Embryonic facial prominence (tissue), 1 donor: ENCODE results near the gene FLT1.

Experiments used
- DNase-seq: peaks from one replicate; pipeline ENCODE4 v3.0.0-alpha.2; 2016; ENCODE audit errors: extremely low spot score

Gene FLT1

GRCh38 chr13:28346154-28346553 lies 148.8 kb downstream of the FLT1 start:
- DNase-seq, result no peak

DNA sequence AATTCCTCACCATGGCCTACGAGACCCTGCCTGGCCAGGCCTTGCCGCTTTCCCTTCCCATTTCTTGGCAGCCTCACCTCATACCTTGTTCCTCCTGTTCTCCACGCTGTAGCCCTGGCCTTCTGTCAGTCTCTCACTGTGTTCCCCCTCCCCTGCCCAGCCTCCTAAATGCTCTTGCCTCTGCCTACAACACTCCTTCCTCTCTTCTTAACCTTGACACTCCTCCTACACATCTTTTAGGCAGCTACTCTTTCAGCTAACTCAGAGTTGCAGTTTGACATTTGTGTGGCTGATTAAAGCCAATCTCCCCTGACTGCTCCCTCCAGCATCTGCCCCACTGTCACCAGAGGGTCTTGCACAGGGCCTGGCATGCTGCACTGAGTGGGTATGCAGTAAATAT lies 150.8 kb downstream of the FLT1 start:
- DNase-seq, result no peak

DNA sequence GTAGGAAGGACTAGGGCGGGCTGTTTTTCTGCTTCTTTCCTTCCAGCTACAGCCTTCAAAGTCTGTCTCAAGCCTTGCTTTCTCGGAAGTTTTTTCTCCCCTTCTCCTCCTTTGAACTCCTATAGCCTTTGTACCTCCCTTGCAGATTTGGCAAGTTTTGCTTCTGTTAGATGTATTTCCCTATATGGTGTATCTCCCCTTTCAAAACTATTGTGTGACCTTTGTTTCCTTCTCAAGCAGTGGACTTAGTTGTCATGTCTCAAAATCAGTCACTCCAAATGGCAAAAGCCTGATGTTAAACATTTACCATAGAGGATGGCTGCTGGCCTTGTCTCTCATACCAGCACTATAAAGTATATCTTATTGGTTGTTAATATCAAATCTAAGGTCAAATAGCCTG lies 152.7 kb downstream of the FLT1 start:
- DNase-seq, result no peak

DNA sequence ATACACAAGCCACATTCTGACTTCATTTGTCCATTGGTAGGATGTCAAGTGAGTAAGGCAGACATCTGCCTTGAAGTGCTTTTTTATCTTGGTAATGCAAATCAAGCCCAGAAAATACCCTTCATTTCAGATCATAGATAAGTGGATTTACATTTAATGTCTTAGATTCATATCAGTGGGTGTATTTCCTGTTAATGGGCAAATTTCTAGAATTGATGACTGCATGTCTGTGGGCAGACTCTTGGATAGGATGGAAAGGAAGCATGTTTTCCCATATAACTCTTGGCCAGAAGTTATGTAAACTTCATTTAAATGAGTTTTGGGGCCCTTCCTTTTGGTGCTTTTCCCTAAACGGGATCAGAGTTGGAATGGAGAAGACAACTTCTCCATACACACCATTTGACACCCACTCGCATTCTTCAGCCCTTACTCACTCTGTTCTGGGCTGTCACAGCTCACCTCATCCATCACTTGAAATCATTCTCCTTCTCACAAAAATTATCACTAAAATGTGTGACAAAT lies 154.6 kb downstream of the FLT1 start:
- no peak for DNase-seq

DNA sequence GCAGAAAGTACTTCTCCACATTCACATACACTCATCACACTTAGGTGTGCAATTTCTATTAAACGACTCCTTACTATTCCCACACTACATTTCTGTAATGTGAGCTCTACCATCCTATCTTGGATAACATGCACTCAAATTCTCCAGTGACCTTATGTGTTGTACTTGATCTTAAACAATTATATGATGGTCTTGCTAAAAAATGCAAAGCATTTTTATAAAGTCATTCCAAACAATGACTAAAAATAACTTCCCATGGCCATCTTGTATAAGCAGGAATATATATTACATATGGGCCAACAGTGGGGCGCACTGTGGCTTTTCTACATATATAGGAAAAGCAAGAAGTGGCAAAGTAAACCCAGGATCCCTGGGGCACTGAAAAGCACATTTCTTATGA lies 155.5 kb downstream of the FLT1 start:
- no peak for DNase-seq

DNA sequence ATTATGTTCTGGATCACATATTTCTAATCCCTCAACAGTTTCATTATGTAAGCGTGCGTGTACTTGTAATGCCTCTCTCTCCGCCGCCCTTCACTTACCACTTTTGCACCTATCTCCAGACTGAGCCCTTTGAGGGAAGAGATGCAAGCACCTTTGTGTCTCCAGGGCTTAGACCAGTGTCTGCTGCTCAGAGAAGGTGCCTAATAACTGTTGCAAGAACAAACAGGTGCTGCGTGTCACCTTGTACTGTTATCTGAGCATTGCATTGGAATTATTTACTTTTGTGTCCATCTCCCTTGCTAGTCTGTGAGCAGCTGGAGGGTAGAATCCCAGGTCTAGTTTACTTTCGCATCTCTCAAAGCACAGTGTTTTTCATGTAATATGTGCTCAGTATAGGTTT lies 156.2 kb downstream of the FLT1 start:
- DNase-seq, result no peak

GRCh38 chr13:28338006-28338574 lies 156.8 kb downstream of the FLT1 start:
- no peak for DNase-seq

- no peak for DNase-seq
Observed at GRCh38 chr13:28337166-28338005, 157.5 kb downstream of the FLT1 start.

GRCh38 chr13:28336193-28336657 lies 158.7 kb downstream of the FLT1 start:
- DNase-seq, result no peak

GRCh38 chr13:28333204-28333881 lies 161.6 kb downstream of the FLT1 start:
- DNase-seq, result no peak

GRCh38 chr13:28329395-28330158 lies 165.4 kb downstream of the FLT1 start:
- no peak for DNase-seq

DNA sequence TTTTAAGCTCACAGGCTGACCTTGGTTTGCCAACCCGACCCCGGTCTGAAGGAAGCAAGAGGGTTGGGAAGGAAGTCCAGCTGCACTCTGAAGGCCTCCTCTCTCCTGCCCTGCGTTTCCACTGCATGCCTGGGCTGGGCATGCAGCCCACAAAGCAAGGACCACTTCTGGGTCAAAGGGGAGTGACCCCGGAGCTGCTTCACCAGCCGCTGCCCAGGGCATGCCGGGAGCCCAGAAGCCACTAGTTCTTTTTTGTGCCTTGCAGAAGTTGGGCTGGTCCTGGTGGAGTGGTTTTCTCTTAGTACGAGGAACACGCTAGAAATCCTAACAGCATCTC lies 166.7 kb downstream of the FLT1 start:
- DNase-seq, result no peak

GRCh38 chr13:28327373-28328270 lies 167.3 kb downstream of the FLT1 start:
- DNase-seq, result no peak

DNA sequence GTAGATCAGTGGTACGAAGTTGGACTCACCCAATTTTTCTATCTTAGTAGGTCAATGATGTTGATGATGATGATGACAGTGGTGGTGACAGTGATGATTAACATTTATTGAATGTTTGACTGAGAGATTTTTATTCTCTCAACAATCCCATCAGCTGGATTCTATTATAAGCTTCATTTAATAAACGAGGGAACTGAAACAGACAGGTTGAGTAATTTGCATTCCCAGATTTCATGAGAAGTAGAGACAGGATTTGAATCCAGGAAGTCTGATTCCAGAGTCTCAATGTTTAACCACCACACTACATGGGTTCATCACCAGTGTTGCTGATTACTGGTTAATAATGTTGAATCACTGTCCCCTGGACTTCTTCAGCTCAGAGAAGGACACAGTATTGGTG lies 168.9 kb downstream of the FLT1 start:
- DNase-seq, result no peak

GRCh38 chr13:28325022-28325421 lies 169.9 kb downstream of the FLT1 start:
- no peak for DNase-seq

- no peak for DNase-seq
Observed at GRCh38 chr13:28324181-28324789, 170.6 kb downstream of the FLT1 start.

- no peak for DNase-seq
Observed at GRCh38 chr13:28322256-28322905, 172.5 kb downstream of the FLT1 start.

GRCh38 chr13:28321756-28322155 lies 173.2 kb downstream of the FLT1 start:
- DNase-seq, result no peak

- DNase-seq, result no peak
Observed at GRCh38 chr13:28320884-28321574, 173.9 kb downstream of the FLT1 start.
